ENCODE results near the gene SEC22C.

SEC22C gene

DNA sequence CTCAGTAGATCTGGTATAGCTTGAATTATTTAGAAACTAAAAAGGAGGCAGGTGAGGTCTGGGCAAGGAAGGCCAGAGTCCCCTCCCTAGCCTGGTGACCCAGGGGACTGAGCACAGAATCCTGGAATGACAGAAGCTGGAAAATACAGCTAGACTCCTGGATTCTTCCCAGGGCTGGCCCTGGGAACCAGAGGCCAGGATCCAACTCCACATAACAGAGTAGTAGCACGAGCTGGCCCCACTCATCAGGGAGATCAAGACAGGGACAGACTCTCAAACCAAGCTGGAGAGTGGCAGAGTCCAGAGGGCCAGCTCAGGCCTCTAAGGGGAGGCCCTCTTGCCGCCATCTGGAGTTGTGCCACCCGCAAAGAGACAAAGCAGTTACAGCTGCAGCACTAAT lies 68.6 kb downstream of the SEC22C start:
- DNase-seq (no peak), ATAC-seq (no peak)

DNA sequence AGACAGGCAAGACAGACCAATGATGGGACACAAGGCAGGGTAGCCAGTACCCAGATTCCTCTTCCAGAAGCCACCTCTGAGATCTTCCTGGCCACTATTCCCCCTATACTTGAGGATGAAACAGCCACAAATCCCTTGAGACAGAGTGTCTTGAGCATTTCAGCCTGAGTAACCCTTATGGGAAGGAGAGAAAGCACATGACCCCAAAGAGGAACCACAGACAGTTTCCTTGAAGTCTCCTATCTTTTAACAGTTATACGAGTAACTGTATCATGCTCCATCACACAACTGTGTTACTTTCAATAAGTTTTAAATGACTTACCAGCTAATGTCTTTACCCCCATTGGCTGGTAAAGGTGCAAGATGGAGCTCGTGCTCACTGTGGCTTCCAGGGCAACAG lies 70.0 kb downstream of the SEC22C start:
- no peak for DNase-seq
- no peak for ATAC-seq

DNA sequence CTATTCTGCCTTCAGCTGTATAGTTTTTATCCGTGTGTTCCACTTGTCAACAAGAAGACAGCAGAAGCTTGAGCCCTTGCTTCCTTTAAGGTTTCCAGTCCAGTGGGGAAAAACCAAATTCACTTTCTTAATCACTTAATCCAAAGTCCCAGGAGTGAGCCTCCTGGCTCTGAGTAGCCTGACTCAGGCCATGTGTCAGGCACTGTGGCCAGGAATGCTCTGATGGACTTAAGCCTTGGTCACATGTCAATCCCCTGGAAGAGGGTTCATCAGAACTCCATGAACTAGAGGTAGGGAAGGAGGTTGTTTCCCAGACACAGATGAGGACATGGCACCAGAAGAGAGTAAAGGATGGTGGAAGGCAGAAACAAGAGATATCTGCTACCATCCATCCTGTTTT lies 70.6 kb downstream of the SEC22C start:
- ATAC-seq (no peak), DNase-seq (no peak)

DNA sequence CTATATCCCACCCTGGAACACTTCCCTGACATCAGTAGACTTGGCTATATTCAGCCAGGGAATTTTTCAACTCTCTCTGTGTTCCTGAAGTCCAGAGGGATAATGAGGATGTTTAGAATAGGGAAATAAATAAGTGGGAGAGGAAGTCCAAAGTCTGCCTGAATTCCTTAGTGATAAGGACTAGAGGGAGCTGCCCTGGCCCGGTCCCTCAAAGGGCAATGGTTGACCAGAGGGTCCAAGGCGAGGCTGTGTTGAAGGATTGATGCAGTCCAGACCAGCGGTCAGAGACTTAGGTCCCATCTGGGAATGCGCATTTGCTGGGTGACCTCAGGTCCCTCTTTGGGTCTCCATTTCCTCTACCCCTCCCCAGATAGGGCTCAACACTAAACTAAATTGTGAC lies 71.4 kb downstream of the SEC22C start:
- DNase-seq (no peak), ATAC-seq (no peak)

DNA sequence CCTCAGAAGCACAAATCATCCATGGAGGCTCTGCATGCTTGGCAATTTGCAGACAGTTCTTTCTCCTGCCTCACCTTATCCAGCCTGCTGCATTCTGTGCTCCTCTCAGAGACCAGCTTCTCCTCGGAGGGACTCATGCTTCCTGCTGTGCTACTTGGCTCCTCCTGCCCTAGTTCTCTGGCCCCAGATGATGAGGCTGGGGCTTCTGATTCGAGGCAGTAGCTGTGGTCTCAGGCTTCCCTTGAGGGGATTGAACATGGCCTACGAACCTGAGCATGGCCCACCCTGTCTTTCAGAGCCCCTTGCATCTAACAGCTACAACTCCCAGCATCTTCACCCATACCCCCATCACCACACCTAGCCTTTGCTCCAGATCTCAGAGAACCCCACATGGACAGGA lies 72.7 kb downstream of the SEC22C start:
- DNase-seq, result no peak
- ATAC-seq, result no peak

DNA sequence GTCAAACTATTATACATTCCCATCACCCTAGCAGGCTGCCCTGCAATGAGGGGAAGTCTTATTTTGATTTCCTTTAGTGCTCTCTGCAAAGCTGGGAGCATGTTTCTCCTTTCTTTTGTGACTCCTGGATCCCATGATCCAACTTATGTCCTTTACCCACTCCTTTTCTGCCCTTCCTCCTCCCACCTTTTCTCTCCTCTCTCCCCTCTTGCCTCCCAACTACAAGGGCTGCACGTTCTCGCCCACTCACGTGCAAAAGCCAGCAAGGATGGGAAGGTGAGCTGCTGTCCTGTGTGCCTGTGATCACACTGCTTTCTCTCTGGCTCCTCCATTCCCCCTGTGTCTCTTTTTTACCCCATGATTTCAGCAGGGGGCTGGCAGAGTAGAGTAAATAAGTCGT lies 73.2 kb downstream of the SEC22C start:
- DNase-seq (no peak), ATAC-seq (no peak)

DNA sequence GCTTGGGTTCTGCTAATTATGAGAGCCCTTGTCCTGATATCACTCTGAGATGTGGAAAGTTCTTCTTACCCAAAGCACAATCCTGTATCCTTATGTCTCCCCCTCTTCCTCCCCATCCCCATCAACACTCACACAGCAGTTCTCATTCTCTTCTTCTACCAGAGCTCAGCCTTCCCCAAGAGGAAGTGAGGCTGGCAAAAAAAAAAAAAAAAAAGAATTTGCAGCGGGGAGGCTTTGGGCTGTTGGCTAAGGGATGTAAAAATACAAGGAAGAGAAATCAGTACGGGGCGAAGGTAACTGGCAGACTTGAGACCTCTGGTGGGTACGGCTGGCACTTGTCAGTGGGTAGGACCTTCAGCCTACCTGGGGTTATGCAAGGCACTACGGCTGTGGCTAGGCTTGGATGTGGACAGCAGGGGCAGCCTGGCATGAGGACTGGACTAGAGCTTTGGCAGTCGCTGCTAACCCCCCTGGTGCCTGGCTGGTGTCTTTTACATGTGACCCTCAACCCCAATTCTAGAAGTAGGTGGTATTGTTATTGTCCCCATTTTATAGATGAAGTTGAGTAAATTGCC lies 73.9 kb downstream of the SEC22C start:
- no peak for ATAC-seq

DNA sequence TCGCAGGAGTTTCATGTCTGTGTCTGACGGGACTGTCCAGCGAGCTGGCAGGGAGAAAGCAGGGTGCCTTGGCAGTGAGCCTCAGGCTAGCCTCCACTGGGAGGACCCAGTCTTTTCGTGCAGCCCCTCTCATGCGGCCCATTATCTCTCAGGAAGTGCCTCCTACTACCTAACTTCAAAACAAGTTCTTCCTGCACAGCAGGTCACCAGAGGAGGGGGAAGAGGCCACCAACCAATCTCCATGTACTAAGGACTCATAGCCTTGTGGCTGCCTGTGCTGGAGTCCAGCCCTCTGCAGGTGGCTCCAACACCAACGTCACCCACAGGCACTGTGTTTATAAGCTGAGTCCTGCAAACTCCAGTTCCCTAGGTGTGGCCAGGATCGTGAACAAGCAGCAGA lies 74.5 kb downstream of the SEC22C start:
- no peak for ATAC-seq
- DNase-seq, result peak; percentile 5

More for the DNA sequence above, 73.9 kb downstream of the SEC22C start:
- DNase-seq, result peak; percentile 4

DNA sequence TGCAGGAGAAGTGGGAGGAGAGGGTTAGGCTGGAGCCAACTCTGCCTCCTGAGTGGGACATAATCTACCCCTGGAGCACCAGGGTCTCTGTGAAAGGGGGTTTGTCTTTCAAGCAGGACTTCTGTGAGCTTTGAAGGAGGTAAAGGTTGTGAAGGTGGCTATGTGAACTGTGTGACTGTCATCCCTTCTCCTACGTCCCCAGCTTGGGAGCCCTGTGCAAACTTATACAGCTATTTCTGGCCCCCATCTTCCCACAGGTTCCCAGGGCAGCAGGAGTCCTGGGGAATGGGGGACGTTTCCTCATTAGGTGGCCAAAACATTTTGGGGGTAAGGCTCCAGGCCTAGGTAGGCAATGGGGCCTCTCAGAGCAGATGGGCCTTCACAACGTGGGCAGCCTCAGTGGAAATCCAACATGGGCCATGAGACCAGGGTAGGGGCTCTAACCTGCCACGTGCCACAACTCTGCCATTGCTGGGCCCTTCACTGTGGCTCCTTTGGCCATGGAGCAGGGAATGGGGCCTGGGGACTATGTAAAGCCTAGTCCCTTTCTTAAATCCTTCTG lies 75.8 kb downstream of the SEC22C start:
- ATAC-seq (no peak), DNase-seq (peak; percentile 2)

DNA sequence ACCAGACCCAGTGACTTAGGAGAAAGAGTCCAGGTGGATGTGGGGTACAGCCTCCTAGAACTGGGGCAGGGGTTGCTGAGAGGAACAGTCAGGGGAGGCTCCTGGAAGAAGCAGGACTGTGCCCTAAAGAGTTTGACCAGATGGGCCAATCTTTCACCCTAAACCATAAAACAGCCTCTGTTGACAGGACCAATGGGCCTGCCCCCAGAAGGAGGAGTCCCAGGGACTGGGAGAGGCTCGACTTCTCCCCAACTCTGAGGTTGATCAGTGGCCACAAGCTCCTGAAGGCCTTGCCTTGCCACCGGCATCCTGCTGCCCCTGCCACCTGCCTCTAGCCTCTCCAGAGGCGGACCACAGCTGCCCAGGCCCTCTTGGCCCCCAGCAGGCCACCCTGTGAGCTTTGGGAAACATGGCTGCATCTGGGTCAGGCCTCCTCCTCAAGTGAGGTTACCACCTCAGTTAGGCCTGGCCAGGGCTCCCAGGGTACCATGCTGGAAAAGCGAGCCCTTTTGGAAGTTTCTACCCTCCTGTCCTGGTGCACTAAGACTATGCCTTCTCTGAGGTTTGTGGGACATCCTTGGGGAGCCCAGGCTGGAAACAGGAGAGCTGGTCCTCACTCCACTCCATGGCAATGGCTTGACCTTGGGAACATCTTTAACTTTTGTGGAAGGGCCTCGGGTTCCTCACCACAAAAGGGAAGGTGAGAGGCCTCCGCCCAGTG lies 76.5 kb downstream of the SEC22C start:
- DNase-seq, result peak; percentile 2
- no peak for ATAC-seq

DNA sequence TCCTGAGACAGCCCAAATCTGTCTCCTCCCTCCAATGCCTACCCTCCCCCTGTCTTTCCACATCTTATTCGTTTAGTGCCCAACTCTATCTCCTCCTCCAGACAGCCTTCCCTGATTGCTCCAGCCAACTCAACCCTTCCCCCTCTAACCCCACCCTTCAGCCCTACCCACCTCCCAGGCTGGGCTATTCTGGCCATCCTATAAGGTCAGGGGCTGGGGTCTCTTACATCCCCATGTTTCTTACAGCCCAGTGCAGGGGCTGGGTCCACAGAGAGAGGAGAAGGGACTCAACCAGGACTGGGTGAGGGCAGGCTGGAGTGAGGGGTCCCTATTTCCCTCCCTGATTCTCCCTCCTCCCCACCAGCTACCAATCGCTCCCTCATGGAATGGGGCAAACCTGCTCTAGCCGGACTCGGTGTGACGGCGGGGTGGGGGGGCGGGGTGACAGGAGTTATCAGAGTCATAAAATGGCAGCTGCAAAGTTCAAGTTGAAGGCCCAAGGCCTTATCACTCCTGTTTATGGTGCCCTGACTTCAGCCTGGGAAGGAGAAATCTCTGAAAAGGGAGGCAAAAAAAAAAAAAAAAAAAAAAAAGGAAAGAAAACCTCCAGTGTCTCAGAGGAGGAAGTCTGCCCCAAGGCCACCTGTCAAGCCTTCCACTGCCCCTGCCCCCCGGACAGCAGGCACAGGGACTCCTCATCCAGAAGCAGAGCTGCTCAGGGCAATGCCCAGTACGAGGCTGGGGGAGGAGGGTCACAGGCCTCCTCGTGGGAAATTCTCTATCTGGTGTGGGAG lies 77.2 kb downstream of the SEC22C start:
- DNase-seq (peak; percentile 1), ATAC-seq (no peak)

DNA sequence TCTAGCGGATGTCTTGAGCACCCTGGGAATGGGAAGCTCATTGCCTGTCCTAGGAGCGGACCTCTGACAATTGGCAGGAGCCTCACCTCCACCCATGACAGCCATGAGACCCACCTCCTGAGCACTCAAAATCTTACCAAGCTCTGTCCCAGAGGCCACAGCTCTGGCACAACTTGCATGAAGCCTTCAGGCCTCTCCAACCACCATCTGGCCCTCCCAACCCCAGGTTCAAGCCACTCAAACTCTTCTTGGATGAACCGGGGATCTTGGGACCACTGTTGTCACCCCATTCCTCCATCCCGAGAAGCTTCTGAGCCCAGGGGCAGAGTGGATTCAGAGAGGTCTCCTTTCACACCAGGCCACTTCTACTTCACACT lies 77.8 kb downstream of the SEC22C start:
- ATAC-seq (no peak), DNase-seq (peak; percentile 1)

DNA sequence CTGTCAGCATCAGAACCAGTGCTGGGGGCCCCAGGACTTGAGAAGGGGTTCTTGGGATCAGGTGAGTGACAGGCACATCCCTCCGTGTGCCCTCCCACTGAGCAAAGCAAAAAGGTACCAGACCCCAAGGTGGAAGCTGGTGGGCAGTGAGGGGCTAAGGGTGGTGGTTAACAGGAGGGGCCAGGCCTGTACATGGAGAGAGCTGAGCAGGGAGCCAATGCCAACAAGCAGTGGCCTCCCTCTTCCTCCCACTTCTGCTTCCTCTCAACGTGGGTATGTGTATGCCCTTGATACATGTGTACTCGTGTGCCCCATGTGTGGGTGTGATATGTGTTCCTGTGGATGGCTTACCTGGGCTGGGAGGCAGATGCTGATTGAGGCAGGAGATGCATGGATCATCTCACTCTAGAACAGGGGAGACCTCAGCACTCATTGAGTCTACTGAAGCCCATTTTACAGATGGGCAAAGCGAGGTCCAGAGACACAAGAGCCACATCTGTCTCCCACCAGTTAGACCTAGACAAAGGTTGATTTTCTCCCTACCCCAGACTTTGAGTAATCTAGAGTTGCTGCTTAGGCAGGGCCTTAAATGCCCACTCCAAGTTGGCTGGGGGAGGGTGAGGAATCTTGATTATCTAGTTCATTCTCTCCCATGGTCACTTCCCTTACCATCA lies 78.4 kb downstream of the SEC22C start:
- no peak for ATAC-seq
- DNase-seq, result no peak

DNA sequence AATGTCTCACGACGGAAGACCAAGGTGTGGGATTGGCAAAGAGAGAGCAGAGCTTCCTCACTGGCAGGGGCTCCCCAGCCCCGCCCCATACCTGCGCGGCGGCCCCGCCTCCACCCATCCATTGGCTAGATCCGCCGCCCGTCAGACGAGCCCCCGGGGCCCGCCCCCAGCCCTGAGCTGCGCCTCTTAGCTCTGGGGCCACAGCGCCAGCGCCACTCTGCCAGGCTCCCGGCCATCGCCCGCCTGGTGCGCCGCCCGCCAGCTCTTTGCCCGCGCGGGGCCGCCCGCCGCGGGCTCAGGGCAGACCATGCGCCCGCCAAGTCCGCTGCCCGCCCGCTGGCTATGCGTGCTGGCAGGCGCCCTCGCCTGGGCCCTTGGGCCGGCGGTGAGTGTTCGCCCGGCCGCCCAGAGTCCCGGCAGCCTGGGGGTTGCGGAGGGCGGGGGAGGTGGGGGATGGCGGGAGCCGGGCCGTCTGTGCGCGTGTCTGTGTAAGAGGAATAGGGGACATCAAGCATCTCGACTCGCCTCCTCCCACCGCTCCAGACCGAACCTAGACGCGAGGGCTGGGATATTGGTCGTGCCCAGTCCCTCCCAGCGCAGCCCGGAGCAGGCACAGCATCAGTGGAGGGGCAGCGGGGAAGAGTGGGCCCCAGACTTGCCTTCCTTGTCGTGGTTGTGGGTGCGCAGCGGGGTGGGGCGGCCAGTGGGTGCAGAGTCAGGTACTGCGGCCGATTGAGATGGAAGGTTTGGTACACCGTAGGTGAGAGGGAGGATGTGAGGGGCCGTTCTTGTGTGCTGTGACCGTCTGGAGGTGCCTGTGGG lies 79.1 kb downstream of the SEC22C start, which contains the start of gene VIPR1:
TSS of gene VIPR1 (plus strand) at position 215 of the 822 bp plus-strand sequence. CDS start at position 308, 93 bp downstream.
- peak; percentile 91 for DNase-seq
- peak; percentile 95 for ATAC-seq

DNA sequence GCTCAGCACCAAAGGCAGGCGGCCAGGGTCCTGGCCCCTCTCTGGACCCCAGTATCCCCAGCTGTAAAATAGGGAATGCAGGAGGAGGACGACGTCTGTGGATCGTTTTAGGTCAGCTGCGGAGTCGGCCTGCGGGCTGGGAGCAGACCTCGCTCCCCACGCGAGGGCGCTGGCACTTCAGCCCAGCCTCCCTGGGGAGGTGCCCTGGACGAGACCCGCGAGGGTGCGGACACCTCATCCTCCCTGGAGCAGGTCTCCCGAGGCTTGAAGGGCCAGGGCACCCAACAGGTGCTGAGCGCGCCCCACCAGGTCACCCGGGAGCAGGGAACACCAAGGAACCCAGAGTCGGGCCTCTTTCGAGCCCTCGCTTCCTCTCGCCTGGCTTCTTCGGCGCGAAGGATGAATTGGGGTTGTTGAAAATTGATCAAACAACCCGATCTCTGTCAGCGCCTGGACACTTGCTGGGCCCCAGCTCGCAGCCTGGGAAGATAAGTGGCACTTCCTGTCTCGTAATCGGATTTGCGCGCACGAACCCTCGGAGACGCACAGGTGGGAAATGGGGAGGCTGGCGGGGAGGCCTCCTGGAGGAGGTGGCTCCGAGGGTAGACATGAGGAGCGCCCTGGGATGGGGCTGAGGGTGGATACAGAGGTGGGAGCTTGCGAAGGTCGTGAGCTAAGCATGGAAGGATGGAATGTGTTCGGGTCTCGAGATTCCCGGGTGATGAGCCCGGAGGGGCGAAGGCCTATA lies 79.9 kb downstream of the SEC22C start:
- DNase-seq (peak; percentile 75), ATAC-seq (peak; percentile 46)

DNA sequence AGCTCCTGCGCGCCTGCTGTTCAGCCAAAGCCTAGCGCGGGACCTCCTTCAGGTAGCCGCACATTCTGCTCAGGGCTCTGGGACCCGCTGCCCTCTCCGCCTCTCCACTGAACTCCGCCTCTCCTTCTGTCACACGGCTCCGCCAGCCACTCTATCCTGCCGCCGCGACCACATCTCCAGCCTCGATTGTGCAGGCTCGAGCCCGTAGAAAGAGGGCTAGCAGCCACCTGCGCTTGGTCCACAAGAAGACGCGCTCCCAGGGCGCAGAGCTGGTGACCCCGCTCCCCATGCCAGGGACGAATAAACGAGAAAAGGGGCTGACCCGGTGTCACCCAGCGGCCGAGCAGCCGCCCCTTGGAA lies 80.5 kb downstream of the SEC22C start:
- DNase-seq (peak; percentile 16), ATAC-seq (no peak)

DNA sequence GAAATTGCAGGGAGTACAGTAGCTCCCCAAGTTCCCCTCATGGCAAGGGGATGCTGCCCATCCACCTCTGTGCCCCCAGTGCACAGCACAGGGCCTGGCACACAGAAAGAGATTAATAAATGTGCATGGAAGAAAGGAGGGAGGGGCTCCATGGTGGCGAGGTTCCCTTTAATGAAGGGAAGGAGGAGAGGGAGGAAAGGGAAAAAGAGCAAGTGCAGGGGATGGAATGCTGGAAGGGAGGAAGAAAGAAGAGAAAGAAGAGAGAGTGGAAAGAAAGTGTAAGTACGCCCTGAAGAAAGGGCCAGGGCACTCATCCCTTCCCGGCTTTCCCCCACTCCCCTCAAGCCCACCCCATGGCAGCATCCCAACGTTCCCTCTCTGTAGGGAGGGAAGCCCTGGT lies 80.9 kb downstream of the SEC22C start:
- ATAC-seq (no peak), DNase-seq (no peak)

DNA sequence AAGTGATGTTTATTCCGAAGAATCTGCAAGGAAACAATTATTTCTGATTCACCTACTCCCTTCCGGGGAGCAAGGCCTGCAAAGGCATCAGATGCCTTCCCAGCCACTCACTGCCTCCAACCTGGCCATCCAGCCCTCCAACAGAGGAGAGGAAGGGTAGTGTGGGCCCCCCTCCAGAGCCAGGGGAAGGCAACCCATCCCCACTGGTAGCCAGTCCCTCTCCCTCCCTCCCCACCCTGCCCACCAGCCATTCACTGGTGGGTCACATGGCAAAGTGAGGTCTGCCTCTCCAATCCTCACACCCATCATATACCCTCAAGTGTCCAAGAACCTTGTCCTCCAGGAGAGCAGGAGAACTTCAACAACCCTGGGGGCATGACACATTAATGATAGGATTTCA lies 81.7 kb downstream of the SEC22C start:
- ATAC-seq, result no peak
- no peak for DNase-seq

DNA sequence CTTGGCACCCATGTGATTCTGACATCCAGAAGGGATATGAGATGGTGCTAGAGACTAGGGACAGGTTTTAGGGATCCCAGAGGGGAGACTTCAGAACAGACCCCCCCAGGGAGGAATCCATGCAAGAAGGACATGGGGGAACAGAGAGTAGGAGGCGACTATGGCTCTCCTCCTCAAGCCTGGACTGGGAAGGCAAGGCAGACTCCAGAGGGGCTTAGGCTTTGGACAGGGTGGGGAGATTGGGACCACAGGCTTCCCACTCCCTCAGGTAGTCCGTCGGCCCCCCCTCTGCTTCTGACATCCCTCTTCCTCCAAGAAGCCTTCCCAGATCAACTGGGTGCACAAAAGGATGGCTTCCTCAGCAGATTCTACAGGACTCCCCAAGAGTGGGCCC lies 82.3 kb downstream of the SEC22C start:
- ATAC-seq (no peak), DNase-seq (no peak)

DNA sequence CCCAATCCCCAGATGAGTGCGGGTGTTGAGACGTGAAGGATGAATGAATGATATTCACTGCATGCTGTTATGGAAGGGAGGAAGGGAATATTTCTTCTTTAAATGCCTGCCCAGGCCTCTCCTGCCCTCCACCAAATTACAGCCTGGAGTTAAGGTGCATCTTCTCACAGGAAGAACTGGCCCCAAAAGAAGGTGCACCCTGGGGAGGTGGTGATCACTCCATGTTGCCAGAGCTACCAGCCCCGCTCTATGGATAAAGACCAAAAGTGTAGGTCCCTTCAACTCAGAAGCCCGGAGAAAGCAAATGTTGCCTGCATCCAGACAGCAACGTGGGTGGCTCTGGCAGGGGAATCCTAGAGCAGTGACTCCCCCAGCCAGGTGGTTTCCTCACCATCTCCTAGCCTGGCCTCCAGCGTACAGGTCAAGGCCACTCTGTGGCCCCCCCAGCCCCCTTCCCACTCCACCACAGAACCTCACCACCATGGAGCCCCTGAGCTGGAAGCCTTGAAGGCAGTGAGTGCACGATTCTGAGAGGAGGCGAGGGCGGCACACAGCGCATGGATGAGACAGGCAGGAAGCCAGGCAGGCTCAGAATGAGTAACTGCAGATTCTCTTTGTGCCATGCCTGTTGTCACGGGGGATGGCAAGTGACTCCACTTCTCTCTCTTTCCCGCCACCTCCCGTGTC lies 82.8 kb downstream of the SEC22C start:
- ATAC-seq, result no peak
- DNase-seq, result no peak

Measured in stimulated activated naive CD8-positive, alpha-beta T cell treated with anti-CD3 and anti-CD28 coated beads, Interleukin-15, Interleukin-2, amounts not matched to agents 100 U/mL and 50 U/mL, for 24 hours (primary cell).